Endothelial cell (in vitro differentiated cells): ENCODE measurements around the gene ZNF565. TPM values are rescaled to one million over a fixed set of nuclear protein-coding genes. Genes with fewer than 3 reads are reported as not detected.
"Not testable (repeated sequence)": the region's sequence is repeated elsewhere in the genome, so short reads cannot be mapped to it uniquely, and the experiment has no call there.

Experiments
- DNase-seq: peaks from one replicate; pipeline ENCODE4 v3.0.0; 2021; ENCODE audit warnings: low spot score
- H3K27ac Mint-ChIP-seq: one replicate; pipeline ENCODE4 v1.8.0; 2021; ENCODE audit warnings: mixed read lengths, inconsistent platforms; ENCODE audit not compliant: unreplicated experiment
- H3K27me3 Mint-ChIP-seq: one replicate; pipeline ENCODE4 v1.8.0; 2021; ENCODE audit warnings: mild to moderate bottlenecking, moderate library complexity, mixed read lengths, inconsistent platforms; ENCODE audit not compliant: unreplicated experiment
- H3K36me3 Mint-ChIP-seq: one replicate; pipeline ENCODE4 v1.8.0; 2021; ENCODE audit warnings: mild to moderate bottlenecking, low read depth, mixed read lengths, inconsistent platforms; ENCODE audit not compliant: unreplicated experiment
- H3K4me1 Mint-ChIP-seq: one replicate; pipeline ENCODE4 v1.8.0; 2021; ENCODE audit warnings: mild to moderate bottlenecking, mixed read lengths, inconsistent platforms; ENCODE audit not compliant: unreplicated experiment
- H3K4me3 Mint-ChIP-seq: one replicate; pipeline ENCODE4 v1.8.0; 2021; ENCODE audit warnings: mild to moderate bottlenecking, mixed read lengths, inconsistent platforms; ENCODE audit not compliant: unreplicated experiment
- H3K9me3 Mint-ChIP-seq: one replicate; pipeline ENCODE4 v1.8.0; 2021; ENCODE audit warnings: mixed read lengths, inconsistent platforms; ENCODE audit not compliant: unreplicated experiment
- CTCF ChIP-seq: fragments of 200-600 bp; sonication (generic); IDR thresholded peaks from one replicate; pipeline ENCODE4 v1.5.0; 2021; ENCODE audit warnings: antibody characterized with exemption; ENCODE audit not compliant: unreplicated experiment
- total RNA-seq: library from RNA; stranded (reverse); fragmentation: NEBNext Ultra II Directional; extraction: Animal tissue kit (Norgen Biotek cat#: 25700); gene quantifications from one replicate; pipeline ENCODE4 v1.2.1, GENCODE V29; 2021; ENCODE audit not compliant: unreplicated experiment

Gene ZNF565
- total RNA-seq, 1 donor from 2014 or later: 3.7 TPM

- no peaks in the 10 kb centered on the region for H3K27me3 Mint-ChIP-seq
- H3K36me3 Mint-ChIP-seq: peaks cover 15% of the 10 kb centered on the region
- no peak overlapping the region for H3K4me3 Mint-ChIP-seq
- no peaks in the 10 kb centered on the region for H3K4me1 Mint-ChIP-seq
- no peak for TF ChIP-seq CTCF
- DNase-seq: no peak
- no peak overlapping the region for H3K27ac Mint-ChIP-seq
- no peaks in the 10 kb centered on the region for H3K9me3 Mint-ChIP-seq
Observed at GRCh38 chr19:36198119-36198518, 16.3 kb downstream of the ZNF565 start.

DNA sequence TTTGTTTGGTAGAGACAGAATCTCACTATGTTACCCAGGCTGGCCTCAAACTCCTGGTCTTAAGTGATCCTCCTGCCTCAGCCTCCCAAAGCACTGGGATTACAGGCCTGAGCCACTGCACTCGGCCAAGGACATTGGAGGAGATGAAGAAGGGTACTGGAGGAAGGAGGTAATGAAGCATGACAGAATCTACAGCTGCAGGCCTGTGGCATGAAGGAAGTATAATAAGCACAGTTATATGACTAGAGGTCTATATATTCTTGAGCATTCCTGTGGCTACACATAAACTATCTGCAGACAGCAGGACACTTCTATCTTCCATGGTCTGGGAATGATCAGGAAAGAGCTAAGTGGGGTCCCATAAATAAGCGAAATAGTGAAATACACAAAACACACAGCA is 18.2 kb downstream of the ZNF565 start:
- Mint-ChIP-seq H3K27me3 (no peaks in the 10 kb centered on the region), H3K9me3 (no peaks in the 10 kb centered on the region), H3K4me1 (no peaks in the 10 kb centered on the region), H3K36me3 (peaks cover 15% of the 10 kb centered on the region), H3K27ac (no peak overlapping the region), H3K4me3 (no peak overlapping the region)
- DNase-seq: no peak
- no peak for TF ChIP-seq CTCF

DNA sequence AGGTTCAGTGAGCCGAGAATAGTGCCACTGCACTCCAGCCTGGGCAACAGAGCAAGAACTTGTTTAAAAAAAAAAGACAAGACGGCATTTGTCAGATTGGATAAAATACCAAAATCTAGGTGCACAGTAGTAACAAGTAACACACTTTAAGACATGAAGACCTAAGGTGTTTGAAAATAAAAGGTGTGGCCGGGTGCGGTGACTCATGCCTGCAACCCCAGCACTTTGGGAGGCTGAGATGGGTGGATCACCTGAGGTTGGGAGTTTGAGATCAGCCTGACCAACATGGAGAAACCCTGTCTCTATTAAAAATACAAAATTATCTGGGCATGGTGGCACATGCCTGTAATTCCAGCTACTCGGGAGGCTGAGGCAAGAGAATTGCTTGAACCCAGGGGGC is 27.7 kb downstream of the ZNF565 start:
- not testable (repeated sequence) for H3K27me3 Mint-ChIP-seq, H3K4me3 Mint-ChIP-seq, H3K9me3 Mint-ChIP-seq, H3K27ac Mint-ChIP-seq, DNase-seq, H3K4me1 Mint-ChIP-seq
- peaks cover 15% of the 10 kb centered on the region for H3K36me3 Mint-ChIP-seq

GRCh38 chr19:36183245-36183628 is 31.2 kb downstream of the ZNF565 start:
- Mint-ChIP-seq H3K36me3 (peaks cover 15% of the 10 kb centered on the region), H3K27ac (no peak overlapping the region), H3K27me3 (no peaks in the 10 kb centered on the region), H3K4me3 (no peak overlapping the region), H3K4me1 (no peaks in the 10 kb centered on the region), H3K9me3 (no peaks in the 10 kb centered on the region)
- DNase-seq: no peak
- TF ChIP-seq CTCF: no peak

- no peak for TF ChIP-seq CTCF
- DNase-seq: no peak
- Mint-ChIP-seq H3K4me1 (no peaks in the 10 kb centered on the region), H3K36me3 (peaks cover 15% of the 10 kb centered on the region), H3K27me3 (no peaks in the 10 kb centered on the region), H3K4me3 (no peak overlapping the region), H3K9me3 (no peaks in the 10 kb centered on the region), H3K27ac (no peak overlapping the region)
Observed at GRCh38 chr19:36182612-36183244, 31.7 kb downstream of the ZNF565 start.

DNA sequence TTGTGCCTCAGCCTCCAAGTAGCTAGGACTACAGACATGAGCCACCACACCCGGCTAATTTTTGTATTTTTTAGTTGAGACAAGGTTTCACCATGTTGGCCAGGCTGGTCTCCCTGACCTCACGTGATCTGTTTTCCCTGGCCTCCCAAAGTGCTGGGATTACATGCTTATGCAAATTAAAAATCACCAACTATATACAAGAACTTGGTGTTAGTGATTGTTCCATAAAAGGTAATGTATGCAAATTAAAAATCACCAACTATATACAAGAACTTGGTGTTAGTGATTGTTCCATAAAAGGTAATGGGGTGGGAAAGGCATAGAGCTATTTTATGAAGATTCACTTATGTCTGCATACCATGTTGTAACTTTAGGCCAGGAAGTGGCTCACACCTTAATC is 35.4 kb downstream of the ZNF565 start:
- DNase-seq, H3K4me1 Mint-ChIP-seq, H3K27ac Mint-ChIP-seq, H3K36me3 Mint-ChIP-seq, H3K27me3 Mint-ChIP-seq, H3K4me3 Mint-ChIP-seq, H3K9me3 Mint-ChIP-seq: not testable (repeated sequence)

GRCh38 chr19:36173846-36174245 is 40.6 kb downstream of the ZNF565 start:
- not testable (repeated sequence) for H3K9me3 Mint-ChIP-seq, H3K36me3 Mint-ChIP-seq, DNase-seq, H3K4me3 Mint-ChIP-seq, H3K27ac Mint-ChIP-seq, H3K27me3 Mint-ChIP-seq
- peaks cover 11% of the 10 kb centered on the region for H3K4me1 Mint-ChIP-seq
